ENCODE data around the gene NECTIN4. TPM values are rescaled to one million over a fixed set of nuclear protein-coding genes. Genes with fewer than 3 reads are reported as not detected.

NECTIN4 gene
- total RNA-seq, 1 experiment from 2014 or later: 0.20 TPM

DNA sequence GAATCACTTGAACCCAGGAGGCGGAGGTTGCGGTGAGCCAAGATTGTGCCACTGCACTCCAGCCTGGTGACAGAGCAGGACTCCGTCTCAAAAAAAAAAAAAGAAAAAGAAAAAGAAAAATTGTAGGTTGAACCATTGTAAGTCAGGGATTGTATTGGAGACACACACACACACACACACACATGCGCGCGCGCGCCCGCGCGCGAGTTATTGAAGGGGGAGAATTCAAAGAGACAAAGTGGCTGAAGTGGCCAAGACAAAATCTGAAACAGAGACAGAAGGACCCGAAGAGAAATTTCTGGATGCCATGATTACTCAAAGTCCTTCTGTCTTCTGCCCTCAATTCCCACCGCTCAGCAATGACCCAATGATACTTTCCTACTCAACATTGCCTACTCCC, 5.1 kb upstream of the NECTIN4 start:
- no peak overlapping the region for H3K27ac Mint-ChIP-seq (ENCODE audit: unreplicated experiment)
- no TSS peak for BruUV-seq (replicated peaks)
- no peak for DNase-seq
- no peaks in the 10 kb centered on the region for H3K9me3 Mint-ChIP-seq (ENCODE audit: unreplicated experiment)
- no peaks in the 10 kb centered on the region for H3K27me3 Mint-ChIP-seq (ENCODE audit: insufficient read depth, unreplicated experiment)
- H3K27me3 ChIP-seq (replicated peaks; ENCODE audit: control insufficient read depth, insufficient read depth, low read length): no peaks in the 10 kb centered on the region
- H3K4me3 ChIP-seq (ENCODE audit: low read depth, low read length): no peak overlapping the region
- ChIA-PET CTCF (no interaction called here), POLR2A (no interaction called here)
- peaks cover 10% of the 10 kb centered on the region for H3K36me3 Mint-ChIP-seq (ENCODE audit: insufficient read depth, unreplicated experiment)
- TF ChIP-seq, protein P1, sequence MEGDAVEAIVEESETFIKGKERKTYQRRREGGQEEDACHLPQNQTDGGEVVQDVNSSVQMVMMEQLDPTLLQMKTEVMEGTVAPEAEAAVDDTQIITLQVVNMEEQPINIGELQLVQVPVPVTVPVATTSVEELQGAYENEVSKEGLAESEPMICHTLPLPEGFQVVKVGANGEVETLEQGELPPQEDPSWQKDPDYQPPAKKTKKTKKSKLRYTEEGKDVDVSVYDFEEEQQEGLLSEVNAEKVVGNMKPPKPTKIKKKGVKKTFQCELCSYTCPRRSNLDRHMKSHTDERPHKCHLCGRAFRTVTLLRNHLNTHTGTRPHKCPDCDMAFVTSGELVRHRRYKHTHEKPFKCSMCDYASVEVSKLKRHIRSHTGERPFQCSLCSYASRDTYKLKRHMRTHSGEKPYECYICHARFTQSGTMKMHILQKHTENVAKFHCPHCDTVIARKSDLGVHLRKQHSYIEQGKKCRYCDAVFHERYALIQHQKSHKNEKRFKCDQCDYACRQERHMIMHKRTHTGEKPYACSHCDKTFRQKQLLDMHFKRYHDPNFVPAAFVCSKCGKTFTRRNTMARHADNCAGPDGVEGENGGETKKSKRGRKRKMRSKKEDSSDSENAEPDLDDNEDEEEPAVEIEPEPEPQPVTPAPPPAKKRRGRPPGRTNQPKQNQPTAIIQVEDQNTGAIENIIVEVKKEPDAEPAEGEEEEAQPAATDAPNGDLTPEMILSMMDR (IDR thresholded peaks at IDR 0.05; ENCODE audit: insufficient read depth in 1 of 2, low read depth in 1 of 2, low read length in 1 of 2, severe bottlenecking in 1 of 2, unreplicated experiment in 1 of 2): no peak
- no peak overlapping the region for H3K4me3 Mint-ChIP-seq (ENCODE audit: unreplicated experiment)
- 0 out of 2 replicates have a peak, but pooled peaks cover under 1% of the 10 kb centered on the region for H3K4me1 ChIP-seq
- no peaks in the 10 kb centered on the region for H3K36me3 ChIP-seq (ENCODE audit: control insufficient read depth, insufficient read depth, low read length)
- intact Hi-C loops (cut with micrococcal nuclease; ENCODE audit: unreplicated experiment): no loop called here
- H3K9me3 ChIP-seq: no peaks in the 10 kb centered on the region
- peaks cover 16% of the 10 kb centered on the region for H3K4me1 Mint-ChIP-seq (ENCODE audit: low read depth, unreplicated experiment)

DNA sequence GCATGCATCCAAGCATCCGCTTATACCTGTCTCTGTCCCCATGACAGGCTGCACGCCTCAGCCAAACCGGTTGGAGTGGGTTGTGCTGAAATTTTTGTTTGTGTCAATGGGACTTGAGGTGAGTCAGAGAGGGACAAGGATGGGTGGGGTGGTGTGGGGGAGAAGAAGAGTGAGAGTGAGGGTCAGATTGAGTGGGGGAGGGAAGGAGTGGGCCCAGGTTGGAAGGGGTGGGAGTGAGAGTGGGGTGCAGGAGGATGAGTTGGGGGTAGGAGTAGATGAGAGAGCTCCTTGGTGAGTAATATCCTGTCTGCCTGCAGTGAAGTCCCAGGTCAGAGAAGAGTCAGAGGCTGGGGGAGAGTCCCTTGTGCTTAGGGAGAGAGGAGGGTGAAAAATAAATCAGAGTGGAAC, 3.3 kb upstream of the NECTIN4 start:
- Mint-ChIP-seq H3K4me1 (ENCODE audit: low read depth, unreplicated experiment) (peaks cover 6% of the 10 kb centered on the region), H3K27me3 (ENCODE audit: insufficient read depth, unreplicated experiment) (no peaks in the 10 kb centered on the region), H3K9me3 (ENCODE audit: unreplicated experiment) (no peaks in the 10 kb centered on the region), H3K27ac (ENCODE audit: unreplicated experiment) (no peak overlapping the region), H3K4me3 (ENCODE audit: unreplicated experiment) (no peak overlapping the region), H3K36me3 (ENCODE audit: insufficient read depth, unreplicated experiment) (peaks cover 4% of the 10 kb centered on the region)
- no TSS peak for BruUV-seq (replicated peaks)
- no peaks in the 10 kb centered on the region for H3K36me3 ChIP-seq (ENCODE audit: control insufficient read depth, insufficient read depth, low read length)
- H3K4me1 ChIP-seq: 0 out of 2 replicates have a peak, but pooled peaks cover 4% of the 10 kb centered on the region
- intact Hi-C loops (cut with micrococcal nuclease; ENCODE audit: unreplicated experiment): no loop called here
- ChIA-PET POLR2A (no interaction called here), CTCF (no interaction called here)
- no peak for DNase-seq
- TF ChIP-seq, protein P1 (IDR thresholded peaks at IDR 0.05; ENCODE audit: insufficient read depth in 1 of 2, low read depth in 1 of 2, low read length in 1 of 2, severe bottlenecking in 1 of 2, unreplicated experiment in 1 of 2): no peak
- H3K27me3 ChIP-seq (replicated peaks; ENCODE audit: control insufficient read depth, insufficient read depth, low read length): no peaks in the 10 kb centered on the region
- H3K4me3 ChIP-seq (ENCODE audit: low read depth, low read length): no peak overlapping the region
- no peaks in the 10 kb centered on the region for H3K9me3 ChIP-seq

DNA sequence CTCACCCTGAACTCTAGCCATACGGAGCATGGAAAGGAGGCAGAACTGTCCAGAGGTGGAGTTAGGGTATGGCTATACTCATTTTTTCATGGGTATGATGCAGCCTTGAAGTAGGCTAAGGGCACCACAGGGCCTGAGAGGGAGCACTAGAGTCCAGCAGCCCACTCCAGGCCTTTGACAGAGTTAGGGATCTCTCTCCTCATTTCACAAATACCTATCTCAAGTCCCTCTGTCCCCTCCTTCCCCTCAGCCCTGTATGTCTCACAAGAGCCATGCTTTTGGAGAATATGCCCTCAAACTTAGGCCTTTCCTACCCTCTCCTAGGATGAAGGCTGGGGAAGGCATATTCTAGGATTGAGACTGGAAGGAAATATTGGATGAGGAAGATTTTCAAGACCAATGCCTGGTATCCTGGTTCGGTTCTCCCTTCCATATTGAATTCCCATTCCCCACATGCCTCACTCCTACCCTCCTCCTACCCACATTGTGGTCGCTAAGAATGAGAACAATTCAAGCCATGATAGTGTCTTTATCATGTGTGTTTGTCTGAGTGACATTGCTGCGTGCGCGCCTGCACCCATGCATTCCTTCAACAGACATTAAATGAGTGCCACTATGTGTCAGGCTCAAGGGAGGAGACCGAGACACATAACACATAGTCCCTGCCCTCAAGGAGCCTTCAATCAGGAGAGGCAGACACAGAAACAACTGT, 2.6 kb upstream of the NECTIN4 start:
- intact Hi-C loops (cut with micrococcal nuclease; ENCODE audit: unreplicated experiment): no loop called here
- 0 out of 2 replicates have a peak, but pooled peaks cover 4% of the 10 kb centered on the region for H3K4me1 ChIP-seq
- no peak overlapping the region for H3K4me3 Mint-ChIP-seq (ENCODE audit: unreplicated experiment)
- no peaks in the 10 kb centered on the region for H3K27me3 Mint-ChIP-seq (ENCODE audit: insufficient read depth, unreplicated experiment)
- no peak overlapping the region for H3K4me3 ChIP-seq (ENCODE audit: low read depth, low read length)
- CTCF ChIA-PET: no interaction called here
- TF ChIP-seq, protein P1 (IDR thresholded peaks at IDR 0.05; ENCODE audit: insufficient read depth in 1 of 2, low read depth in 1 of 2, low read length in 1 of 2, severe bottlenecking in 1 of 2, unreplicated experiment in 1 of 2): no peak
- H3K36me3 ChIP-seq (ENCODE audit: control insufficient read depth, insufficient read depth, low read length): no peaks in the 10 kb centered on the region
- no peak overlapping the region for H3K27ac Mint-ChIP-seq (ENCODE audit: unreplicated experiment)
- H3K4me1 Mint-ChIP-seq (ENCODE audit: low read depth, unreplicated experiment): no peaks in the 10 kb centered on the region
- no peaks in the 10 kb centered on the region for H3K27me3 ChIP-seq (replicated peaks; ENCODE audit: control insufficient read depth, insufficient read depth, low read length)
- no peaks in the 10 kb centered on the region for H3K36me3 Mint-ChIP-seq (ENCODE audit: insufficient read depth, unreplicated experiment)
- H3K9me3 Mint-ChIP-seq (ENCODE audit: unreplicated experiment): no peaks in the 10 kb centered on the region
- no peak for DNase-seq
- BruUV-seq (replicated peaks): no TSS peak
- POLR2A ChIA-PET: no interaction called here
- H3K9me3 ChIP-seq: no peaks in the 10 kb centered on the region

Measured in Caco-2 (cell line).